MM.1S (cell line): Measurements from ENCODE around the gene STAMBPL1.

Experiments
- DNase-seq: peaks from one replicate; pipeline ENCODE4 v3.0.0-alpha.2; 2015
- H2AFZ ChIP-seq: fragments of 300-600 bp; sonication (generic); 2 replicates; pipeline ENCODE4 v1.6.0; 2016; ENCODE audit warnings: antibody characterized with exemption, low read length
- H3F3A ChIP-seq: fragments of 300-600 bp; sonication (generic); 2 replicates; pipeline ENCODE4 v1.6.1; 2016; ENCODE audit warnings: mild to moderate bottlenecking, antibody characterized with exemption, low read length, moderate library complexity, mixed read lengths; ENCODE audit not compliant: insufficient read depth
- H3K27ac ChIP-seq: fragments of 300-600 bp; sonication (generic); 2 replicates; pipeline ENCODE4 v1.5.1; 2016; ENCODE audit warnings: mild to moderate bottlenecking, low read length
- H3K27me3 ChIP-seq: fragments of 300-600 bp; sonication (generic); replicated peaks from 2 replicates; pipeline ENCODE4 v1.6.0; 2016; ENCODE audit warnings: low read length; ENCODE audit not compliant: insufficient read depth
- H3K36me3 ChIP-seq: fragments of 300-600 bp; sonication (generic); replicated peaks from 2 replicates; pipeline ENCODE4 v1.6.1; 2016; ENCODE audit warnings: mild to moderate bottlenecking, low read length, mixed read lengths; ENCODE audit not compliant: insufficient read depth
- H3K4me1 ChIP-seq: fragments of 300-600 bp; sonication (generic); 2 replicates; pipeline ENCODE4 v1.6.1; 2016; ENCODE audit warnings: low read length, mixed read lengths
- H3K4me2 ChIP-seq: fragments of 300-600 bp; sonication (generic); 2 replicates; pipeline ENCODE4 v1.6.0; 2016; ENCODE audit warnings: low read depth, low read length
- H3K4me3 ChIP-seq: fragments of 300-600 bp; sonication (generic); 2 replicates; pipeline ENCODE4 v1.5.1; 2016; ENCODE audit warnings: low read length, mixed read lengths
- H3K79me2 ChIP-seq: fragments of 300-600 bp; sonication (generic); 2 replicates; pipeline ENCODE4 v1.6.1; 2016; ENCODE audit warnings: mixed run types, low read length, mixed read lengths
- H3K9ac ChIP-seq: fragments of 300-600 bp; sonication (generic); 2 replicates; pipeline ENCODE4 v1.6.1; 2016; ENCODE audit warnings: low read length, mixed read lengths
- H3K9me2 ChIP-seq: fragments of 300-600 bp; sonication (generic); replicated peaks from 2 replicates; pipeline ENCODE4 v1.6.1; 2016; ENCODE audit warnings: mild to moderate bottlenecking, low read length, mixed read lengths; ENCODE audit not compliant: insufficient read depth
- H3K9me3 ChIP-seq: fragments of 300-600 bp; sonication (generic); replicated peaks from 2 replicates; pipeline ENCODE4 v1.6.1; 2016; ENCODE audit warnings: mild to moderate bottlenecking, low read length, mixed read lengths; ENCODE audit not compliant: insufficient read depth
- H4K20me1 ChIP-seq: fragments of 300-600 bp; sonication (generic); 2 replicates; pipeline ENCODE4 v1.6.1; 2016; ENCODE audit warnings: mild to moderate bottlenecking, low read length, moderate library complexity, mixed read lengths; ENCODE audit not compliant: insufficient read depth
- CTCF ChIP-seq: fragments of 300-600 bp; sonication (generic); IDR thresholded peaks from 2 replicates; pipeline ENCODE4 v1.5.1; 2016; ENCODE audit warnings: antibody characterized with exemption, low read length, mixed read lengths
- EZH2 ChIP-seq: fragments of 300-600 bp; sonication (generic); optimal IDR thresholded peaks from 2 replicates; pipeline ENCODE3; 2017; ENCODE audit warnings: low read depth, mild to moderate bottlenecking, antibody characterized with exemption, low read length, mixed read lengths
- EZH2phosphoT487 ChIP-seq: fragments of 300-600 bp; sonication (generic); IDR thresholded peaks from 2 replicates; pipeline ENCODE4 v1.6.1; 2018; ENCODE audit warnings: antibody characterized with exemption, low read length

Gene STAMBPL1

GRCh38 chr10:88961266-88961665, 81.2 kb downstream of the STAMBPL1 start:
- Histone ChIP-seq H3K4me2 (no peak overlapping the region), H3K27me3 (peaks cover 92% of the 10 kb centered on the region), H3K27ac (no peak overlapping the region), H3K4me3 (no peak overlapping the region), H3K4me1 (peaks cover 10% of the 10 kb centered on the region; the same call in 1 of the 2 replicates), H3K9ac (no peak overlapping the region), H3K36me3 (no peaks in the 10 kb centered on the region), H3K9me2 (no peaks in the 10 kb centered on the region), H3F3A (peaks cover 6% of the 10 kb centered on the region; the same call in 1 of the 2 replicates), H2AFZ (no peak overlapping the region), H4K20me1 (no peaks in the 10 kb centered on the region), H3K79me2 (no peaks in the 10 kb centered on the region), H3K9me3 (no peaks in the 10 kb centered on the region)
- DNase-seq, result no peak
- TF ChIP-seq CTCF (no peak), EZH2 (no peak), EZH2phosphoT487 (no peak)

GRCh38 chr10:88962336-88962735, 82.3 kb downstream of the STAMBPL1 start:
- no peaks in the 10 kb centered on the region for H3K9me2 ChIP-seq
- no peak overlapping the region for H3K4me2 ChIP-seq
- TF ChIP-seq EZH2phosphoT487 (peak; percentile 90; the same call in 1 of the 2 replicates), EZH2 (no peak)

GRCh38 chr10:88963318-88963717, 83.3 kb downstream of the STAMBPL1 start:
- H3K9ac ChIP-seq, result no peak overlapping the region
- peaks cover 92% of the 10 kb centered on the region for H3K27me3 ChIP-seq
- H3F3A ChIP-seq, result peaks cover 6% of the 10 kb centered on the region; the same call in 1 of the 2 replicates
- H3K4me3 ChIP-seq, result no peak overlapping the region
- H2AFZ ChIP-seq, result no peak overlapping the region
- peaks cover 10% of the 10 kb centered on the region; the same call in 1 of the 2 replicates for H3K4me1 ChIP-seq
- no peaks in the 10 kb centered on the region for H3K79me2 ChIP-seq
- no peak for DNase-seq
- no peak overlapping the region for H3K4me2 ChIP-seq
- no peaks in the 10 kb centered on the region for H3K9me2 ChIP-seq
- no peaks in the 10 kb centered on the region for H4K20me1 ChIP-seq
- TF ChIP-seq CTCF (0 out of 2 replicates have a peak, but pooled peaks have one; percentile 18), EZH2phosphoT487 (no peak)
- H3K9me3 ChIP-seq, result no peaks in the 10 kb centered on the region
- H3K27ac ChIP-seq, result no peak overlapping the region
- no peaks in the 10 kb centered on the region for H3K36me3 ChIP-seq

More at GRCh38 chr10:88962336-88962735, 82.3 kb downstream of the STAMBPL1 start:
- no peak overlapping the region for H3K4me3 ChIP-seq
- H3K79me2 ChIP-seq, result no peaks in the 10 kb centered on the region
- H2AFZ ChIP-seq, result no peak overlapping the region
- peaks cover 92% of the 10 kb centered on the region for H3K27me3 ChIP-seq
- no peak overlapping the region for H3K9ac ChIP-seq
- H3F3A ChIP-seq, result peaks cover 6% of the 10 kb centered on the region; the same call in 1 of the 2 replicates
- H3K9me3 ChIP-seq, result no peaks in the 10 kb centered on the region
- no peaks in the 10 kb centered on the region for H4K20me1 ChIP-seq
- H3K4me1 ChIP-seq, result peaks cover 10% of the 10 kb centered on the region; the same call in 1 of the 2 replicates
- H3K27ac ChIP-seq, result no peak overlapping the region
- peak; percentile 78 for DNase-seq
- no peaks in the 10 kb centered on the region for H3K36me3 ChIP-seq

- no peak overlapping the region for H3K4me2 ChIP-seq
- H3K9ac ChIP-seq, result no peak overlapping the region
- H3F3A ChIP-seq, result peaks cover 6% of the 10 kb centered on the region; the same call in 1 of the 2 replicates
- no peaks in the 10 kb centered on the region for H4K20me1 ChIP-seq
- DNase-seq, result no peak
- no peak for TF ChIP-seq EZH2phosphoT487
- no peak for TF ChIP-seq EZH2
- TF ChIP-seq CTCF, result no peak
- H3K9me3 ChIP-seq, result no peaks in the 10 kb centered on the region
- no peak overlapping the region for H3K4me3 ChIP-seq
- H3K27ac ChIP-seq, result no peak overlapping the region
- no peaks in the 10 kb centered on the region for H3K36me3 ChIP-seq
- H3K4me1 ChIP-seq, result peaks cover 10% of the 10 kb centered on the region; the same call in 1 of the 2 replicates
- peaks cover 92% of the 10 kb centered on the region for H3K27me3 ChIP-seq
- H2AFZ ChIP-seq, result no peak overlapping the region
- H3K9me2 ChIP-seq, result no peaks in the 10 kb centered on the region
- no peaks in the 10 kb centered on the region for H3K79me2 ChIP-seq
Measured at GRCh38 chr10:88964360-88964759, 84.3 kb downstream of the STAMBPL1 start.
